Aorta (tissue), 5 donors: ENCODE results near the gene HSPBP1. TPM values are rescaled to one million over a fixed set of nuclear protein-coding genes. Genes with fewer than 3 reads are reported as not detected.

Source experiments
- ATAC-seq: fragments of 200-7000 bp; cut with Tn5 transposase; one replicate; pipeline ENCODE4 v1.9.1; 2022; ENCODE audit warnings: moderate library complexity; ENCODE audit not compliant: low FRiP score
- DNase-seq, 2 donors: peaks; one replicate each; pipeline ENCODE4 v3.0.0-alpha.2; 2020
- H3K27ac ChIP-seq, 2 donors: one replicate each; pipeline ENCODE4 v1.5.1; 2013; ENCODE audit warnings: low read length in 2 of 2, mild to moderate bottlenecking in 2 of 2, moderate library complexity in 2 of 2, control low read depth in 1 of 2, inconsistent platforms in 1 of 2, low read depth in 1 of 2
- H3K27me3 ChIP-seq, 2 donors: one replicate each; pipeline ENCODE4 v1.6.1; 2013; ENCODE audit warnings: control low read depth in 1 of 2, low read length in 1 of 2, mild to moderate bottlenecking in 1 of 2, moderate library complexity in 1 of 2; ENCODE audit not compliant: insufficient read depth in 2 of 2, control insufficient read depth in 1 of 2
- H3K36me3 ChIP-seq, 2 donors: one replicate each; pipeline ENCODE4 v1.6.1; 2013; ENCODE audit warnings: control low read depth in 1 of 2, low read length in 1 of 2, mild to moderate bottlenecking in 1 of 2; ENCODE audit not compliant: insufficient read depth in 2 of 2, control insufficient read depth in 1 of 2
- H3K4me1 ChIP-seq, 2 donors: one replicate each; pipeline ENCODE4 v1.6.1; 2013; ENCODE audit warnings: low read length in 2 of 2, control low read depth in 1 of 2, mild to moderate bottlenecking in 1 of 2, moderate library complexity in 1 of 2; ENCODE audit not compliant: insufficient read depth in 2 of 2, control insufficient read depth in 1 of 2
- H3K4me3 ChIP-seq, 2 donors: one replicate each; pipeline ENCODE4 v1.5.1; 2013; ENCODE audit warnings: low read length in 2 of 2, control low read depth in 1 of 2, mild to moderate bottlenecking in 1 of 2
- H3K9me3 ChIP-seq: one replicate; pipeline ENCODE4 v1.6.1; 2013; ENCODE audit warnings: mild to moderate bottlenecking, low read length; ENCODE audit not compliant: control insufficient read depth
- WGBS, 2 donors: extraction: QIAGEN DNeasy Blood & Tissue Kit; methylation state at CpG; one replicate each; pipeline ENCODE4 v1.1.7; 2013; 5-methylcytosine and 5-hydroxymethylcytosine counted together
- intact Hi-C, 2 donors: fragments of 100-400 bp; cut with DNase I; formaldehyde crosslinking; loops; one replicate each; pipeline versions ENCODE4 v1.14.2 to v1.15.0; 2022
- polyA plus RNA-seq, 2 donors: library from polyadenylated mRNA; stranded (reverse); fragments of 200-250 nt; gene quantifications; one replicate each; pipeline ENCODE4 v1.2.3, GENCODE V29; 2013
- total RNA-seq, 2 donors: library from RNA; stranded (reverse); fragmentation: NEBNext Ultra II Directional; extraction: Animal tissue kit (Norgen Biotek cat#: 25700); gene quantifications; one replicate each; pipeline ENCODE4 v1.2.1, GENCODE V29; 2021
- donor health status: healthy with polysubstance abuse.
- donor health status: Bipolar disorder and iron deficiency.
- donor health status: DM: no; HTN: no; CAD: no.
- donor health status: DM: no; HTN: no; CAD: no.
- donor health status: DM: yes; HTN: yes; CAD: no.

The HSPBP1 gene
- total and polyA plus RNA-seq, 4 donors: 14.1 to 25.3 (median 15.5) TPM

- DNase-seq (peak in 1 of 2 donors; percentile 56), ATAC-seq (no peak)
- no peaks in the 10 kb centered on the region for H3K9me3 ChIP-seq
- intact Hi-C loops: no loop called here
- H3K4me3 ChIP-seq: no peak overlapping the region
- H3K36me3 ChIP-seq: peaks cover 0 to 3% of the 10 kb centered on the region in 2 donors
- H3K27me3 ChIP-seq: no peaks in the 10 kb centered on the region
- H3K27ac ChIP-seq: no peak overlapping the region
- 67 to 75% methylated on average over 10 of the region's 10 CpGs for WGBS, 2 donors
- H3K4me1 ChIP-seq: no peaks in the 10 kb centered on the region
Observed at GRCh38 chr19:55247621-55248099, 32.2 kb downstream of the HSPBP1 start.

GRCh38 chr19:55246462-55247451 lies 33.2 kb downstream of the HSPBP1 start:
- DNase-seq (peak in 1 of 2 donors; percentile 38), ATAC-seq (no peak)
- Histone ChIP-seq H3K9me3 (no peaks in the 10 kb centered on the region), H3K4me1 (no peaks in the 10 kb centered on the region), H3K27ac (no peak overlapping the region), H3K4me3 (no peak overlapping the region), H3K27me3 (no peaks in the 10 kb centered on the region), H3K36me3 (peaks cover 0 to 7% of the 10 kb centered on the region in 2 donors)
- 87 to 91% methylated on average over 39 to 40 of the region's 40 CpGs for WGBS, 2 donors
- intact Hi-C loops: no loop called here

GRCh38 chr19:55245236-55245904 lies 34.5 kb downstream of the HSPBP1 start:
- intact Hi-C loops: no loop called here
- no peaks in the 10 kb centered on the region for H3K27me3 ChIP-seq
- no peaks in the 10 kb centered on the region for H3K4me1 ChIP-seq
- ATAC-seq: no peak
- no peaks in the 10 kb centered on the region for H3K9me3 ChIP-seq
- WGBS, 2 donors: 89 to 91% methylated on average over 23 of the region's 23 CpGs
- no peak overlapping the region for H3K4me3 ChIP-seq
- H3K27ac ChIP-seq: no peak overlapping the region
- H3K36me3 ChIP-seq: peaks cover 0 to 7% of the 10 kb centered on the region in 2 donors
- DNase-seq: peak in 1 of 2 donors; percentile 21

DNA sequence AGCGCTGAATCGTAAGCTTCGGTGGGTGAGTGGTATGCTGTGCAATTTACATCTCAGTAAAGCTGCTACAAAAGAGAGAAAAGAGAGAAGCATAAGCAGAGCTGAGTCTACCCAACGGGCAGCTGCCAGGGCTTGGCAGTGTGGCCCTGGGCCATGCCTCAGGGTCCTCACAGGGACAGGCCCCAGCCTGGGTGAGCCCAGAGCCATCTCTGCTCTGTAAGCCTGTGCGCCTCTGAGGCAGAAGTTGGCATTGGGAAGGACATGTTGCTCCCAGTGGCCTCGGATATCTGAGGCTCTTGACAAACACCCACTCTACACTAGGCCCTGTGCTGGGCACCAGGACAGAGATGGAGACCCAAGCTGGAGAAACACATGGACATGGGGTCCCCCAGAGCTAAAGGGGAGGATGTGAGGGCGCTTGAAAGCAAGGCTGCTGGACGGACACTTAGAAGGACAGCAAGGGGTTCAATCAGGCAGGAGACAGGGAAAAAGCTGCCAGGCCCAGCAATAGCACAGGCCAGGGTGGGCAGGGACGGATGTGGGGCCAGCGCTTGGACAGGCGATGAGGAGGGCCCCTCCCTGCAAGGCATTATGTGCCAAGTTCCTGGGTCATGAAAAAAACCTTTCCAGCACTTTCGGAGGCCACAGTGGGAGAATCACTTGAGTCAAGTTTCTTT lies 35.8 kb downstream of the HSPBP1 start:
- 80 to 85% methylated on average over 12 of the region's 12 CpGs for WGBS, 2 donors
- ATAC-seq (no peak), DNase-seq (no peak)
- intact Hi-C loops: no loop called here
- Histone ChIP-seq H3K4me1 (no peaks in the 10 kb centered on the region), H3K27ac (no peak overlapping the region), H3K9me3 (no peaks in the 10 kb centered on the region), H3K27me3 (no peaks in the 10 kb centered on the region), H3K36me3 (peaks cover 0 to 7% of the 10 kb centered on the region in 2 donors), H3K4me3 (no peak overlapping the region)

- WGBS, 2 donors: 76 to 77% methylated on average over 7 of the region's 7 CpGs
- no peak overlapping the region for H3K4me3 ChIP-seq
- no peak overlapping the region for H3K27ac ChIP-seq
- DNase-seq: peak; percentile 29 to 46
- no peaks in the 10 kb centered on the region for H3K27me3 ChIP-seq
- H3K36me3 ChIP-seq: peaks cover 0 to 9% of the 10 kb centered on the region in 2 donors
- no peak for ATAC-seq
- H3K9me3 ChIP-seq: no peaks in the 10 kb centered on the region
- no peaks in the 10 kb centered on the region for H3K4me1 ChIP-seq
- intact Hi-C loops: no loop called here
Observed at GRCh38 chr19:55242517-55242916, 37.4 kb downstream of the HSPBP1 start.

DNA sequence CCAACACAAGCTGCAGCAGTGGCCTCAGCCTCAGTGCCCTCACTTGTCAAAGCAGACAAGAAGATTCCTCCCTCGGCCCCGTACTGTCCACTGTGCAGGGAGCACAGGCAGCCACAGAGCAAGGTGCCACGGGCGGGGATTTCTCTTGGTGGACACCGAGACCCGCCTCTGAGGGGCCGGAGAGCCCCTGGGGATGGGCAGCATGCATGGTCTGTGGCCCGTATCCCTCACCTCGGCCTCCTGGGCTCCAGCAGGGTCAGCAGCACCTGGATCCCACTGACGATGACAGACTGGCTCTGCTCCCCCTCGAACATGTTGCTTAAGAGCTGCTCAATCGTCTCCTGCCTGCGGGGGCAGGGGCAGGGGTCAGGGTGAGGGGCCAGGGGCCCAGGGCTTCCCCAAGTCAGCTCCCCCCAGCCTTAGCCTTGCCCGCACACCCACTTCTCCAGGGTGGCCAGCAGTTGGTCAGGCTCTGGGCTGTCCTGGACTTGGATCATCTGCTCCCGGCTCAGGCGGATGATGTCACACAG lies 37.9 kb downstream of the HSPBP1 start:
- ATAC-seq: no peak
- H3K27ac ChIP-seq: no peak overlapping the region
- no peaks in the 10 kb centered on the region for H3K4me1 ChIP-seq
- H3K9me3 ChIP-seq: no peaks in the 10 kb centered on the region
- peaks cover 0 to 9% of the 10 kb centered on the region in 2 donors for H3K36me3 ChIP-seq
- peak; percentile 40 to 62 for DNase-seq
- no peaks in the 10 kb centered on the region for H3K27me3 ChIP-seq
- H3K4me3 ChIP-seq: no peak overlapping the region
- intact Hi-C loops: no loop called here
- WGBS, 2 donors: 86 to 90% methylated on average over 16 of the region's 16 CpGs

DNA sequence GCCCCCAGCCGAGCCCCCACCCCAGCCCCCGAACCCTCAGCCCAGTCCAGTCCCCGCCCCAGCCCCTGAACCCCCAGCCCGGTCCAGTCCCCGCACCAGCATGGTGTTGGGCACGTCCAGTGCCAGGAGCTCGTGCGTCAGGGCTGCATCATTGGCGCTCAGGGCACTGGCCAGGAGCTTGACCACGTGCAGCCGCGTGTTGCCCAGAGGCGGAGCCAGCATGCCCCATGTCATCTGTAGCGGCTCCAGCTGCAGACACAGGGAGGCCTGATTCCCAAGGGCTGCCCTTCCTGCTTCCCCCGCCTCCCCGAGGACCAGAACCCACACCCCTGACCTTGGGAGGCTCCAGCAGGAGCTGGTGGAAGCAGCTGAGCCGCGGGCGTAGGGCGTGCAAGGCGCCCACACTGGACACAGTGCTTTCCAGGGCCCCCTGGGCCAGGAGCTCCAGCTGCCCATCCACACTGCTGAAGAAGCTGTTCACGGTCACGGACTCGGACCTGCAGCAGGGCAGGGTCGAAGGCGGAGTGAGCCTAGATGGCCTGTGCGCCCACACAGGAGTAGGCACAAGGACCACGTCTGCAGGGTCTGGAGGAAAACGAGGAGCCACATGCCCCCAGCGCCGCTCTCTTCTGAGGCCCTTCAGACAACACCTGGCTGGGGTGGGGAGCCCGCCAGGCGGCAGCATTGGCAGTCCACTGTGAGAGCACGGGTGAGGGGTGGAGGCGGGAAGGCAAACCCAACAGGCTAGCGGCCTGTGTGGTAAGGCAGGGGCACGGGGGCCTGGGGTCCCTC lies 38.6 kb downstream of the HSPBP1 start:
- Histone ChIP-seq H3K4me1 (no peaks in the 10 kb centered on the region), H3K4me3 (no peak overlapping the region), H3K36me3 (peaks cover 0 to 12% of the 10 kb centered on the region in 2 donors), H3K27me3 (no peaks in the 10 kb centered on the region), H3K27ac (no peak overlapping the region), H3K9me3 (no peaks in the 10 kb centered on the region)
- ATAC-seq (no peak), DNase-seq (peak in 1 of 2 donors; percentile 43)
- intact Hi-C loops: no loop called here
- 91% methylated on average over 35 to 37 of the region's 37 CpGs for WGBS, 2 donors

- Histone ChIP-seq H3K27me3 (no peaks in the 10 kb centered on the region), H3K9me3 (no peaks in the 10 kb centered on the region), H3K4me1 (no peaks in the 10 kb centered on the region), H3K4me3 (no peak overlapping the region), H3K27ac (no peak overlapping the region), H3K36me3 (peaks cover 0 to 12% of the 10 kb centered on the region in 2 donors)
- peak in 1 of 2 donors; percentile 41 for DNase-seq
- no peak for ATAC-seq
- intact Hi-C loops: no loop called here
- 94 to 96% methylated on average over 6 of the region's 6 CpGs for WGBS, 2 donors
Observed at GRCh38 chr19:55240713-55241020, 39.2 kb downstream of the HSPBP1 start.
